NCI-H1694 (cell line): ENCODE results near the gene ANLN.
A peak's percentile ranks its signal among the peaks of the same experiment; 100 is the strongest.
"Not testable (repeated sequence)": the region's sequence is repeated elsewhere in the genome, so short reads cannot be mapped to it uniquely, and the experiment has no call there.

Experiments
- DNase-seq: peaks from one replicate; lab custom pipeline; 2025; lab: John Stamatoyannopoulos, UW

The ANLN gene

DNA sequence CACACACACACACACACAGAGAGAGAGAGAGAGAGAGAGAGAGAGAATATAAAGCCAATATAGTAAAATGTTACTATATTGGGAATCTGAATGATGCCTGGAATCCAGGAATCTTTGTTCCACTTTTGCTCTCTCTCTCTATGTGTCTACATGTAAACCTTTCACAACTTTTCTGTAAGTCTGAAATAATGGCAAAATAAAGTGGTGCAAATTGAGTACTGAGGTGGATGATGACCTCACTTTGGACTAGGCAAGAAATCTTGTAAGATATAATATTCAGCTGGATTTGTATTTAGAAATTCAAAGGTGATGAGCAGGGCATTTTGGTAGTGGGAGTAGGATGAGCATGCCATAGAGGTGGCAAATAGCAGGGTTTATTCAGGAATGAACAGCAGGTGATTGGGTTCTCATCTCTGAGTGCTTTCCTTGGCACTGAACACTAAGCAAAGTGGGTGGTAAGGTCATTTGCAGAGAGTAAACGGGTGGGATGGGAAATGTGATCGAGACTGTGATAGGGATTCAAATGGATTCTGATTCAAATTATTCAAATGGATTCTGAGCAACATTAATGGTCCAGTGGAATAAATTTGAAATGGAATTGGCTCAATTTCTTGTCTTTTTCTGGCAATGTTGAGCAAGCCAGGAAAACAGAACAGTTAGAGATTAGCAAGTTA lies 9.7 kb upstream of the ANLN start:
- DNase-seq = no peak

DNA sequence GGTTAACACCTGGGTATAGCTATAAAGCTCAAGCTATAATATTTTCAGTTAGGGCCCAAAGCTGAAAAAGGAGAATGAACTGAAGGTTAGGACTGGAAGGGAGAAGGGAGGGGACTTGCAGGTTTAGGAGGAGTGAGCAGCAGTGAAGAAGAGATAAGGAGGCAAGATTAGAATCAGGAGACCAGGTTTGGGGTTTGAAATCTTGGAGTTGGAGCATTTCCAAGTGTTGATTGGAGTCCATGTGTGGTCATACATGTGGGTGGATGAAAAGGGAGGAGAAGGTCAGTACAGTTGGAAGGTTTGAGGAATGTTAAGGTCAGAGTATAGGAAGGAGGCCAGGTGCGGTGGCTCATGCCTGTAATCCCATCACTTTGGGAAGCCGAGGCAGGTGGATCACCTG lies 8.6 kb upstream of the ANLN start:
- DNase-seq = no peak

DNA sequence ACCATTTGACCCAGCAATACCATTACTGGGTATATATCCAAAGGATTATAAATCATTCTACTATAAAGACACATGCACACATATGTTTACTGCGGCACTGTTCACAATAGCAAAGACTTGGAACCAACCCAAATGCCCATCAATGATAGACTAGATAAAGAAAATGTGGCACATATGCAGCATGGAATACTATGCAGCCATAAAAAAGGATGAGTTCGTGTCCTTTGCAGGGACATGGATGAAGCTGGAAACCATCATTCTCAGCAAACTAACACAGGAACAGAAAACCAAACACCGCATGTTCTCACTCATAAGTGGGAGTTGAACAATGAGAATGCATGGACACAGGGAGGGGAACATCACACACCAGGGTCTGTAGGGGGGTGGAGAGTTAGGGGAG lies 6.4 kb upstream of the ANLN start:
- not testable (repeated sequence) for DNase-seq

DNA sequence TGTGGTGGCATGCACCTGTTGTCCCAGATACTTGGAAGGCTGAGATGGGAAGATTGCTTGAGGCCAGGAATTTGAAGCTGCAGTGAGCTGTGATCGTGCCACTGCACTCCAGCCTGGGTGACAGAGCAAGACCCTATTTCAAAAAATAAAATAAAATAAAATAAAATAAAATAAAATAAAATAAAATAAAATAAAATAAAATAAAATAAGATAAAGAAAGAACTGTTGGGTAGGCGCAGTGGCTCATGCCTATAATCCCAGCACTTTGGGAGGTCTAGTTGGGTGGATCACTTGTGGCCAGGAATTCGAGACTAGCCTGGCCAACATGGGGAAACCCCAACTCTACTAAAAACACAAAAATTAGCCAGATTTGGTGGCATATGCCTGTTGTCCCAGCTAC lies 4.0 kb upstream of the ANLN start:
- DNase-seq = not testable (repeated sequence)

DNA sequence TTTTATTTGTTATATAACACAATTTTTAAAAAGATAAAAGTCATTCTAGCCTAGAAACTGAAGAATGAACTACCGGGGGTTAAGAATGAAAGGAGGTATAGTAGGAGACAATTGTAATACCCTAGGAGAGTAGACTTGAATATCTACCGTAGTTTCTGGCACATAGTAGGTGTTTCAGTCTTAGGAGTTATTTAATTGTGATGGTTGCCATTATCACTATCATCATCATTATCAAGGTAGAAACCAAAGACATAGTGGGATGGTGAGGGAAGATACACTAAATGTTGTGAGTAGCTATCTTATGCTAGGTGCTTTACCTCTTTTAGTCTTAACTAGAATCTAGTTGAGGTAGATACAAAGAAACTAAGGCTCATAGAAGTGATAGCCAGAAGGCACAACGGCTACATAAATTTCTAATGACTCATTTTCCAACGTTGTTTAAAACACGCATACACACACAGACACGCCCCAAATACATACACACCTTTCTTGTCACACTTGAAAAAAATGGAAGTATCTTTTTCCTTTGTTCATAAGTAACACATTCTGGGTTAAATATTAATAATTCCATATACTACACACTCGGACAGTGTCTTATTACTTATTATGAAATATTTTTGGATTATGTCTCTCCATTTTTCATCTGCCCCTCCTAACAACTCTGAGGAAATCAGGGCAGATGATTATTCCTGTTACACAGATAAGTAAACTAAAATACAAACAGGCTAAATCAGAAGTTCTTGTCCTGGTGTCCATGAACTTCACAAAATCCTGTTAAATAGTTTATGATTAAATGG lies 2.0 kb upstream of the ANLN start:
- DNase-seq = no peak

DNA sequence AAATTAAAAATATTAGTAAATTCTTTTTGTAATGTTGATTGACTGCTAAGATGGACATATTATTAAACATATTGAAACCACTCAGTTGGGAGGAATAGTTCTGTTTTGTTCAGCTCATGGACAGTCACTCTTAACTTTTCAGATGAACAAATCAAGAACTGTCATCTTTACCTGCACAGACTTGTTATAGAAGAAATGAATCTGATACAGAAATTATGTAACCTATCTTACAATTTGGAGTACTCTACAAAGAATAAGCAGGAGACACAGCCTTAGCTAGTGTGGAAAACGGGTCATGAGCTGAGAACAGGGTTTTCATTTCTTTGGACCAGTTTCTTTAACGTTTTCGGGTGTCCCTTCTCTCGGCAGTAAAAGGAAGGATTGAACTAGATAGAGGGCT lies 1.2 kb upstream of the ANLN start:
- no peak for DNase-seq

DNA sequence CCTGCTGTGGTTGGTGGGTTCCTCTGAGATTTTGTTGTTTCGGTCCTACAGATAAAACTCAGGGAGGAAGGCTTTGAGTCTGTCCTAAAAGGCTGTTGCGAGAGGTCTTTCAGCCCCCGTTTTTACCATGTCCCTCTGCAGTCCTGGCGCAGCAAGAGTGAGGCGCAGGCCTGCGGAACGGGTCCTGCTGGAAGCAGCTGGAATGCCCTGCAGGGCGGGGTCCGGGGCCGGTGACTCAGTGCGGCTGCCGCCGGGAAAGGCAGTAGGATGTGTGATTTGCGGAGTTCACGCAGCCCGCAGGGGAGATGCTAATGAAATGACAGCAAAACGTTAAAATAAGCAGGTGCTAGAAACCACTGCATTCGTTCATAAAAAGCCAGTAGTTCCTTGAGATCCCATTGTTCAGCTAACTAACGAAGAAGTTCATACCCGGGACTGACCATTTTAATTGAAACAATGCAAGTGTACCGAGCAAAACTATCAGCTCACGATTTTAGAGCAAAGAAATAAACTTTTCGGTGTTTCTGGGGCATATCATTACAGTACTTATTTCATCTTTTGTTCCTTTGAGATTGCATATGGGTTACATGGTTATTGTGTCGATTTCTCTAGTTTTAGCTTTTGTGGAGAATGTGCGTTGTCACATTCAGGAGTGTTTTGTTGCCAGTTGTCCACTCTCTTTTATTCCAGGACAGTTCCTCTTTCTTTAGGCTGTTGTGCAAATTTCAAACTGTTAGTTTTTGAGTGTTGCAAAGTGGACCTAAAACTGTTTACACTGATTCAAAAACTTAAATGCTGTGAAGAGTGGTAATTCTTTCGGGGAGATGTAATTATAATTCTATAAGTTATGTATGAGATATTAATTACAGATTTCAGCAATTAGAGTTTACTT lies 783 bp downstream of the ANLN start:
- DNase-seq = peak; percentile 19

DNA sequence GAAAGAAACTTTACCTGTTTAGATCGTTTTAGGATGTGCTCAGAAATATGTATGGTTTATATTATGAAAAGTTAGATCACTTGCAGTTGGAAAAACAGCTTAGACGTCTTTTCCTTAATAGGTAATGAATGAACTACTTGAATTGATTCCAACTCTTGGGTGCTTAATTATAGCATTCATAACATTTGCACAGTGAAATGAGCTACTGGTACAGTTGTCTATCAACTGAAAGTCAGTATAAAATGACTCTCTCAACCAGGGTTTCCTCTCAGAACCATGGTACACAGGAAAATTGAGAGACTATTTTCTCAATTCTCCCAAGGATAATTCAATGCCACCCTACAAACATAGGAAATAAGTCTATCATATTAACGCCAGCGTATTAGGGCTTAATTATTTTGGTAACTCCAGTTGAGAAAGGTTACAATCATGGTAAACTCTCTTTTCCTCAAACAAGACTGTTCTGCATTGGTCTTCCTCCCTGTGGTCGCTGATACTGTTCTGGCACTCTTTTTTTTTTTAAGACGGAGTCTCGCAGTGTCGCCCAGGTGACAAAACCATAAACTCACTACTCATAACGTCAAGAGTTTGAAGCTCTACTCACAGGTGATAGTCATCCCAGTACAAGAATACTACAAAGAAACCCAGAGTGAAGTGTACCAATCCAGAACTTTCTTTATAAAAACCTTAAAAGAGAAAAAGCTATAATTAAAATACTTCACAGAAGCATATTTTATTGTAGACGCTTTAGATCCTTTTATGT lies 2.0 kb downstream of the ANLN start:
- no peak for DNase-seq

DNA sequence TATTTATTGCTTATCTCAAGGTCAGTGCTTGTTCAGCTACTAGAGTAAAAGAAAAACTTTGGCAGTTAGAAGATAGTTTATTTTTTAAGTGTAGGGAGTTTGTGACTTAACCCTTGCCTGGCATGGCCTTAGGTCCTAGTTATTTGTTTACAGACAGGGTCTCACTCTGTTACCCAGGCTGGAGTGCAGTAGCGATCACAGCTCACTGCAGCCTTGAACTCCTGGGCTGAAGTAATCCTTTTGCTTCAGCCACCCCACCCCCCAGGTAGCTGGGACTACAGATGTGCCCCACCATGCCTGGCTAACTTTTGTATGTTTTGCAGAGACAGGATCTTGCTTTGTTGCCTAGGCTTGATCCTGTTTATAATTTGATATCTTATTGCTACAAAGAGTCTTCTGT lies 4.2 kb downstream of the ANLN start:
- no peak for DNase-seq

DNA sequence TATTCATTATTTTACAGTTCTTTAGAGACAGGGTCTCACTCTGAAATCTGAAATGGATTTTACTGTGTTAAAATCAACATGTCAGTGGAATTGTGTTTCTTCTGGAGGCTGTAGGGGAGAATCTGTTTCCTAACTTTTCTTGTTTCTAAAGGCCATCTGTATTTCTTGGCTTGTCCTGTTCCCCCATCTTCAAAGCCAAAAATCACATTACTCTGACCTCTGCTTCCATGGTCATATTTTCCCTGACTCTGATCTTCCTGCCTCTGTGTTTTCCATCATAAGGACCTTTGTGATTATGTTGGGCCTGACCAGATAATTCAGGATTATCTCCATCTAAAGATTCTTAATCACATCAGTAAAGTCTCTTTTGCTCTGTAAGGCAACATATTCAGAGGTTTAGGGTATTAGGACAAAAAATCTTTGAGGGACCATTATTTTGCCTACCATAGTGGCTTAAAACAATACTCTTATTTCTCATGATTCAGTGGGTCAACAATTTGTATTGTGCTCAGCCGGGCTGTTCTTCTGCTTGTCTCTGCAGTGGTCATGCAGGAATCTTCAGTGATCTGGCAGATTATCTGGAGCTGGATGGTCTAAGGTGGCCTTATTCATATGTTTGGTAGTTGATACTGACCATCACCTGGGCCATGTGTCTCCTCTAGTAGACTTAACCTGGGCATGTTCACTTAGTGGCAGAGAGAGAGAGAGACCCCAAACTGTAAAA lies 5.7 kb downstream of the ANLN start:
- no peak for DNase-seq

DNA sequence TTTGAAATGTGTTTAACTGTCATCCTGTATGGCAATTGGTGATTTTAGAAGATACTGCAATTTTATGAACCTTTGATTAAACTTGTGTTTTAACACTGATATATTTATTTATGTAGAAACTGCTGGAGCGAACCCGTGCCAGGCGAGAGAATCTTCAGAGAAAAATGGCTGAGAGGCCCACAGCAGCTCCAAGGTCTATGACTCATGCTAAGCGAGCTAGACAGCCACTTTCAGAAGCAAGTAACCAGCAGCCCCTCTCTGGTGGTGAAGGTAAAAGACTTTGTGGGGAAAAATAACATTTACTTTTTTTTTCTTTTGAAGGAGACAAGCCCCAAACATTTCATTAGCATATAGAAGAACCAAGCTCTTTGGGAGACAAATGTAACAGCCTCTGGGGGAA lies 6.5 kb downstream of the ANLN start:
- DNase-seq = no peak

DNA sequence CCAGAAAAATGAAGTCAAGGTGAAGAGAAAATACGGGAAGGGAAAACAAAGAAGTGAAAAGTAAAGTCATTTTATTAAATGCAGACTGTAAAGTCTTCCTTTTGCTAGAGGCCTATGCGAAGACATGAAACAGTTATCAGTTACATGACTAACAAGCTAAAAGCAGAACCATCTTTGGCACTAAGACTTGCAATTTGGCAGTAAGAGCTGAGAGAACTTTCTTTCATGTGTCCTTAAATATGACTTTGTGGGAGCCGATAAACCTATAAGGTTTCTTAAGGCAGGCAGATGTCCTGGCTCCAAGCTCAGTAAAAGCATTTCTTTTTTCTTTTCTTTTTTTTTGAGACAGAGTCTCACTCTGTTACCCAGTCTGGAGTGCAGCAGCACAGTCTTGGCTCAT lies 10.4 kb downstream of the ANLN start:
- DNase-seq = no peak

DNA sequence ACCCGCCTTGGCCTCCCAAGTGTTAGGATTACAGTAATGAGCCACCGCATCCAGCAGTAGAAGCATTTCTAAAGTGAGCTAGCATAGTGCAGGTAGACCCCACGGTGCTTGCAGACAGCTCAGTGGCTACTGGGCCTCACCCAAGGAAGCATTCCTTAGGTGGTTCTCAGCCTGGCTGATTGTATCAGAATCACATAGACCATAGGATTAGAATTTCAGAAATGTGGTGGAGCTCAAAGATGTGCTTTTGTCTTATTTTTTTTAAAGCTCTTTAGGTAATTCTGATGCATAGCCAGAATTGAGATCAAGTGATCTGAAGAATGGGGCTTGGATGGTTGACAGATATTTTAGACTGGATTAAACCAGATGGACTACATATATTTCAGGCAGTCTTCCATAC lies 10.9 kb downstream of the ANLN start:
- DNase-seq = no peak

DNA sequence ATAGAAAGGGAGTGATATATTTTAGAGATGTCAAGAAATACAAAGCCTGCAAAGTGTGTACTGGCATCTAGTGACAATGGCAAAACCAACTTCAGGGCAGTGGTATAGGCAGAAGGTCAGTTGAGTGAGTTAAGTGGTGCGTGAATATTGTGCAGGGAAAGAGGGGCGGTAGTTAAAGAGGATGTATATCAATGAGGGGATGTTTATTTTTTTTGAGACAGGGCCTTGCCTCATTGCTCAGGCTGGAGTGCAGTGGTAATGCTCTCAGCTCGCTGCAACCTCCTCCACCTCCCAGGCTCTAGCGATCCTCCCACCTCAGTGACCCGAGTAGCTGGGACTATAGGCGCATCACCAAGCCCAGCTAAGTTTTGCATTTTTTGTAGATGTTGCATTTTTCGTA lies 13.8 kb downstream of the ANLN start:
- no peak for DNase-seq

DNA sequence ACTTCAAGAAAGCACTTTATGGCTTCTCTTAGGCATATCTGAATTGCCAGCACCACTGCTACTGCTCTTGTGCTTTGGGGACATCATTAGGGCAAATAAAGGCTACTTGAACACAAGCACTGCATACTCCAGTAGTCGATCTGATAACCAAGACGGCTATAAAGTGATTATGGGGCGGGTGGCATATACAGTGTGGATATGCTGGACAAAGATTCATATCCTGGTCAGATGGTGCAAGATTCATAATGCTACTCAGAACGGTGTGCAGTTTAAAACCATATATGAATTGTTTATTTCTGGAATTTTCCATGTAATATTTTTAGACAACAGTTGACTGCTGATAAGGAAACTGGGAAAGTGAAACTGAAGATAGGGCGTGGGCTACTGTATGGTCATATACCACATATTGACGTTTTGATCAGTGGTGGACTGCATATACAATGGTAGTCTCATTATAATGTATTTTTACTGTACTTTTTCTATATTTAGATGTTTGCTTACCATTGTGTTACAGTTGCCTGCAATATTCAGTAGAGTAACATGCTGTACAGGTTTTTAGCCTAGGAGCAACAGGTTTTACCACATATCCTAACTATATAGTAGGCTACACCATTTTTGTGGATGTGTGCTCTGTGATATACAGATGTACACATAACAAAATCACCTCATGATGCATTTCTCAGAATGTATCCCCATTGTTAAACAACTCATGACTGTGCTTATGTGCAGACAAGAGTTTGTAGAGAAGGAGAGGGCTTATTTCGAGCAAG lies 15.2 kb downstream of the ANLN start:
- DNase-seq = no peak

DNA sequence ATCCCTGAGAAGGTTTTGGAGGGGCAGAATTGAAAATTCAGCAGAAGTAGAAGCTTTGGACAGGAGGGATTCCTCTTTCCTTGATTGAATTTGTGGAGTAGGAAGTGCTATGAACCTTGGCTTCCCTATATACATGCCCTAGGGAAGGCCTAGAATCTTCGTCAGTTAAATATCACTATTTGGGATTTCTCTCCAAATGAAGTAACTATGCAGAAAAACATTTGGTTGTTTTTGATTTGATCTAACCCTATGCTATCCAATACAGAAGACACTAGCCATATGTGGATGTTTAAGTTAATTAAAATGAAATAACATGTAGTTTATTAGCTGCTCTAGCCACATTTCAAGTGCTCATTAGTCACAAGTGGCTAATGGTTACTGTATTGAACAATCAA lies 15.7 kb downstream of the ANLN start:
- no peak for DNase-seq

DNA sequence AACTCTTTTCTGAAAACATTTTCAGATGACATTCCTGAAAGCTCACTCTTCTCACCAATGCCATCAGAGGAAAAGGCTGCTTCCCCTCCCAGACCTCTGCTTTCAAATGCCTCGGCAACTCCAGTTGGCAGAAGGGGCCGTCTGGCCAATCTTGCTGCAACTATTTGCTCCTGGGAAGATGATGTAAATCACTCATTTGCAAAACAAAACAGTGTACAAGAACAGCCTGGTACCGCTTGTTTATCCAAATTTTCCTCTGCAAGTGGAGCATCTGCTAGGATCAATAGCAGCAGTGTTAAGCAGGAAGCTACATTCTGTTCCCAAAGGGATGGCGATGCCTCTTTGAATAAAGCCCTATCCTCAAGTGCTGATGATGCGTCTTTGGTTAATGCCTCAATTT lies 16.5 kb downstream of the ANLN start:
- no peak for DNase-seq

DNA sequence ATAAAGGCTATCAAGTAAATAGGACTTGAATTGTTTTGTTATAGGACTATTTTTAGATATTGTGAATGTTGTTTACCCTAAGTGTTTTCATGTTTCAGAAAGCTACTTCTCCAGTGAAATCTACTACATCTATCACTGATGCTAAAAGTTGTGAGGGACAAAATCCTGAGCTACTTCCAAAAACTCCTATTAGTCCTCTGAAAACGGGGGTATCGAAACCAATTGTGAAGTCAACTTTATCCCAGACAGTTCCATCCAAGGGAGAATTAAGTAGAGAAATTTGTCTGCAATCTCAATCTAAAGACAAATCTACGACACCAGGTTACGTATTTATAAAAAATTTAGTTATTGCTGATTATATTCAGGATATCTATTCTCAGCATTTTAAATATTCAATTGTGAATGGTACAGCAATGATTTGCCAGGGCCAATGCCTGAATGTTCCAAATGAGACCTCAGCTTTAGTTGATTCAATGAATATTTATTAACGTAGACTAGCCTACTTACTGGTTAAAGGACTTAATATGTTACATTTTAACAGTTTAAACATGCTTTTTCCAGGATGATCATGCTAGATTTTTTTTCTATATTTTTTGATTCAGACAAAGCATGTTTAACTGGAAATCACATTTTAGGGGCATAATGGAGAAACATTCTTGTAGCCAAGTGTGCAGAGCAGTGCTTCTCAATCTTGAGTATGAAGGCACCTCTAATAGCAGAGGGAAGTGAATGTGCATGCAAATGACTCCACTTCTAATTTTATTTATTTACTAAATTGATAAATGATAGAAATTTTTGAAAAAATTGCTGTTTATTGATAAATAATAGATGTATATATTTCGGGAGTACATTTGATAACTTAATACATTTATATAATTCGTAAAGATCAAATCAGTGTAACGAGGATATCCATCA lies 18.2 kb downstream of the ANLN start:
- no peak for DNase-seq

DNA sequence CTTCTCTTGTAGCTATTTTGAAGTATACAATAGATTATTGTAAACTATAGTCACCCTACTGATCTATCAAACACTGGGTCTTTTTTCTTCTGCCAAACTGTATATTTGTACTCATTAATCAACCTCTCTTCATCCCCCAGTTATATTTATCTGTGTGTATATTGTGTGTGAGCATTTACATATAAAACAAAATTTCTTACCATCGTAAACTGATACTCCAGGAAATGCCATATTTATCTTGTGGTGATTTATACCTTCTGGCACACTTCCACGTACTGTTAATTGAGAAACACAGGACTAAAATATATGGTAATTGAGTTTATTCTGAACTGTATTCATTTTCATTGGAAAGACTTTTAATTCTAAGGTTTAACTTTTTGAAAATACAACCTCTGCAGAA lies 18.9 kb downstream of the ANLN start:
- no peak for DNase-seq

DNA sequence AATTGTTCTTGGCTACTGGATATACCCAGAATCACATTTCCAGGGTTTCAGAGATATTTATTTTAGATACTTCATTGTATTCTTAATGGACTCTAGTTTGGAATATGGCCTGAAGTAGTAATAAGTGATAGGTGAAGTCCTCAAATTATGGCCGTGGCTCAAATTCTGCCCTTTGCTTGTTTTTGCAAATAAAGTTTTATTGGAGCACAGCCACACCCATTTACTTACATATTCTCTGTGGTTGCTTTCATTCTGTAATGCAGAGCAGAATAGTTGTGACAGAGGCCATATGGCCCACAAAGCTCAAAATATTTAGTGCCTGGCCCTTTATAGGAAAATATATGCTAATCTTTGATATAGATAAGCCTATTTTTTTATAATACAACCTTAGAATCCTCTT lies 19.5 kb downstream of the ANLN start:
- DNase-seq = no peak
